BLaER1 treated with 17β-estradiol and CSF1 and Interleukin-3, amounts not matched to agents 10 nM and 100 nM (cell line): ENCODE results near the gene MINDY1.

Experiments
- H3K27ac ChIP-seq, 11 experiments: shearing (Covaris generic); formaldehyde crosslinking; 2 replicates each; pipeline ENCODE4 v1.8.1; 2022
- H3K27me3 ChIP-seq, 11 experiments: shearing (Covaris generic); formaldehyde crosslinking; 2 replicates each; pipeline ENCODE4 v1.8.1; 2022
- H3K36me3 ChIP-seq, 11 experiments: shearing (Covaris generic); formaldehyde crosslinking; 2 replicates each; pipeline ENCODE4 v1.8.1; 2022
- H3K4me1 ChIP-seq, 10 experiments: shearing (Covaris generic); formaldehyde crosslinking; 2 replicates each; pipeline ENCODE4 v1.8.1; 2022
- H3K4me2 ChIP-seq, 11 experiments: shearing (Covaris generic); formaldehyde crosslinking; 2 replicates each; pipeline ENCODE4 v1.8.1; 2022
- H3K4me3 ChIP-seq, 10 experiments: shearing (Covaris generic); formaldehyde crosslinking; 2 replicates each; pipeline ENCODE4 v1.8.1; 2022
- H3K9ac ChIP-seq, 11 experiments: shearing (Covaris generic); formaldehyde crosslinking; 2 replicates each; pipeline ENCODE4 v1.8.1; 2022
- H3K9me3 ChIP-seq, 11 experiments: shearing (Covaris generic); formaldehyde crosslinking; replicated peaks in 1 of 11; 2 replicates each; pipeline ENCODE4 v1.8.1; 2022
- H4K20me1 ChIP-seq, 11 experiments: shearing (Covaris generic); formaldehyde crosslinking; 2 replicates each; pipeline ENCODE4 v1.8.1; 2022
- Cebpa-rat ChIP-seq, 11 experiments: shearing (Covaris generic); IDR thresholded peaks; 2 replicates each; pipeline ENCODE4 v1.8.1; 2022

Gene MINDY1

DNA sequence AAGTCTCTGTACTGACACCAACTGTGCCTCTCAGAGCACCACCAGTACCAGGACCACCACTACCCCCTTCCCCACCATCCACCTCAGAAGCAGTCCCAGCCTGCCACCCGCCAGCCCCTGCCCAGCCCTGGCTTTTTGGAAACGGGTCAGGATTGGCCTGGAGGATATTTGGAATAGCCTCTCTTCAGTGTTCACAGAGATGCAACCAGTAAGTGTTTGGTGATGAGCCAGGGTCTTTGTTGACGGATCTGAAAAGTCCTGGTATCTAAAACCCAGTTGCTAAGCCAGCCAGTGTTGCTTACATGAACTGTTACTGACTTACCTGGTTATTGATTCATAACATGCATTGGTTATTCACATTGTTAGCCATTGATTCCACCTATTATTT lies 41.9 kb upstream of the MINDY1 start:
- TF ChIP-seq Cebpa-rat (IDR thresholded peaks at IDR 0.05): no peak
- Histone ChIP-seq H4K20me1 (peaks cover 34 to 72% (median 63%) of the 10 kb centered on the region in 11 experiments), H3K9ac (peak overlapping the region in 4 of 11 experiments; percentile 30 to 67 (median 46); a peak in 4 of 22 replicates), H3K4me1 (peaks cover 11 to 28% (median 13%) of the 10 kb centered on the region in 10 experiments; a peak in 19 of 20 replicates), H3K4me3 (peak overlapping the region; percentile 47 to 68 (median 57)), H3K9me3 (peaks cover 0 to 9% (median 0%) of the 10 kb centered on the region in 11 experiments; a peak in 2 of 22 replicates), H3K4me2 (peak overlapping the region; percentile 73 to 99 (median 82)), H3K27me3 (peaks cover 38 to 78% (median 60%) of the 10 kb centered on the region in 11 experiments), H3K36me3 (peaks cover 27 to 49% (median 40%) of the 10 kb centered on the region in 11 experiments), H3K27ac (no peak overlapping the region)

DNA sequence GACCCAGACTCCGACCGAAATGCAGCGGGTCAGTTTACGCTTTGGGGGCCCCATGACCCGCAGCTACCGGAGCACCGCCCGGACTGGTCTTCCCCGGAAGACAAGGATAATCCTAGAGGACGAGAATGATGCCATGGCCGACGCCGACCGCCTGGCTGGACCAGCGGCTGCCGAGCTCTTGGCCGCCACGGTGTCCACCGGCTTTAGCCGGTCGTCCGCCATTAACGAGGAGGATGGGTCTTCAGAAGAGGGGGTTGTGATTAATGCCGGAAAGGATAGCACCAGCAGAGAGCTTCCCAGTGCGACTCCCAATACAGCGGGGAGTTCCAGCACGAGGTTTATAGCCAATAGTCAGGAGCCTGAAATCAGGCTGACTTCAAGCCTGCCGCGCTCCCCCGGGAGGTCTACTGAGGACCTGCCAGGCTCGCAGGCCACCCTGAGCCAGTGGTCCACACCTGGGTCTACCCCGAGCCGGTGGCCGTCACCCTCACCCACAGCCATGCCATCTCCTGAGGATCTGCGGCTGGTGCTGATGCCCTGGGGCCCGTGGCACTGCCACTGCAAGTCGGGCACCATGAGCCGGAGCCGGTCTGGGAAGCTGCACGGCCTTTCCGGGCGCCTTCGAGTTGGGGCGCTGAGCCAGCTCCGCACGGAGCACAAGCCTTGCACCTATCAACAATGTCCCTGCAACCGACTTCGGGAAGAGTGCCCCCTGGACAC lies 41.4 kb upstream of the MINDY1 start:
- no peak for TF ChIP-seq Cebpa-rat (IDR thresholded peaks at IDR 0.05)
- H3K36me3 ChIP-seq: peaks cover 22 to 46% (median 35%) of the 10 kb centered on the region in 11 experiments
- peaks cover 0 to 9% (median 0%) of the 10 kb centered on the region in 11 experiments; a peak in 2 of 22 replicates for H3K9me3 ChIP-seq
- H3K27me3 ChIP-seq: peaks cover 38 to 77% (median 60%) of the 10 kb centered on the region in 11 experiments
- peaks cover 11 to 28% (median 13%) of the 10 kb centered on the region in 10 experiments; a peak in 19 of 20 replicates for H3K4me1 ChIP-seq
- no peak overlapping the region for H3K27ac ChIP-seq
- H4K20me1 ChIP-seq: peaks cover 34 to 66% (median 58%) of the 10 kb centered on the region in 11 experiments
- peak overlapping the region; percentile 5 to 67 (median 39); a peak in 15 of 22 replicates for H3K9ac ChIP-seq
- peak overlapping the region; percentile 47 to 68 (median 57) for H3K4me3 ChIP-seq
- peak overlapping the region; percentile 73 to 99 (median 82) for H3K4me2 ChIP-seq

GRCh38 chr1:151047591-151047924 lies 40.9 kb upstream of the MINDY1 start, which contains the start of gene C1orf56:
Gene C1orf56, plus strand, starts transcription at chr1:151047751. Its CDS starts 97 bp downstream, at chr1:151047848.
- Histone ChIP-seq H3K4me3 (peak within 1 kb of the TSS; percentile 47 to 68 (median 57)), H3K36me3 (peaks cover 16 to 41% (median 30%) of the 10 kb centered on the region in 11 experiments), H4K20me1 (peaks cover 29 to 61% (median 53%) of the 10 kb centered on the region in 11 experiments), H3K4me2 (peak within 1 kb of the TSS; percentile 73 to 99 (median 82)), H3K27ac (no peak within 1 kb of the TSS), H3K9me3 (peaks cover 0 to 9% (median 0%) of the 10 kb centered on the region in 11 experiments; a peak in 2 of 22 replicates), H3K27me3 (peaks cover 38 to 72% (median 60%) of the 10 kb centered on the region in 11 experiments), H3K9ac (peak within 1 kb of the TSS; percentile 5 to 67 (median 39); a peak in 15 of 22 replicates), H3K4me1 (peaks cover 11 to 28% (median 13%) of the 10 kb centered on the region in 10 experiments; a peak in 19 of 20 replicates)
- TF ChIP-seq Cebpa-rat (IDR thresholded peaks at IDR 0.05): no peak

DNA sequence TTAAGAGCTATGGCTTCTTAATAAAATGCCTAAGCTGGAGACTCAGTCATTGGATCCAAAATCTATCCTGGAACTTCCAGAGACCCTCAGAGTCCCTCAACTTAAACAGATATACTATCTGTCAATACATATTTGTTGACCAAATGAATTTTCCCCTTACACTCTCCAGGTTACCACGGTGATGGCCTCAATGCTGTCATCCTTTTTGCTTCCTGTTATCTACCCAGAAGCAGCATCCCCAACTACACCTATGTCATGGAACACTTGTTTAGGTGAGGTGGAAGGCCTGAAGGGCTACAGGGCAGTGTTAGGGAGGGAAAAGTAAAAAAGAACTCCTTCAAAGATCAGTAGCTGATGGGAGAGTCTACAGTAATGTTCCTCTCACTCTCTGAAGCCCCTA lies 36.5 kb upstream of the MINDY1 start:
- no peak overlapping the region for H3K4me3 ChIP-seq
- H3K36me3 ChIP-seq: peaks cover 0 to 10% (median 0%) of the 10 kb centered on the region in 11 experiments; a peak in 2 of 22 replicates
- H3K27ac ChIP-seq: no peak overlapping the region
- H3K9ac ChIP-seq: no peak overlapping the region
- TF ChIP-seq Cebpa-rat (IDR thresholded peaks at IDR 0.05): no peak
- peaks cover 0 to under 1% (median 0%) of the 10 kb centered on the region in 11 experiments; a peak in 1 of 22 replicates for H3K9me3 ChIP-seq
- H3K27me3 ChIP-seq: peaks cover 19 to 29% (median 27%) of the 10 kb centered on the region in 11 experiments
- H4K20me1 ChIP-seq: peaks cover 0 to 17% (median 11%) of the 10 kb centered on the region in 11 experiments; a peak in 17 of 22 replicates
- H3K4me1 ChIP-seq: peaks cover 3 to 15% (median 6%) of the 10 kb centered on the region in 10 experiments; a peak in 19 of 20 replicates
- no peak overlapping the region for H3K4me2 ChIP-seq

GRCh38 chr1:151039521-151039920 lies 32.8 kb upstream of the MINDY1 start:
- Histone ChIP-seq H3K36me3 (peaks cover 10 to 32% (median 20%) of the 10 kb centered on the region in 11 experiments), H3K9ac (no peak overlapping the region), H3K4me2 (no peak overlapping the region), H3K4me1 (no peaks in the 10 kb centered on the region), H3K9me3 (no peaks in the 10 kb centered on the region), H3K27me3 (no peaks in the 10 kb centered on the region), H4K20me1 (no peaks in the 10 kb centered on the region), H3K27ac (no peak overlapping the region), H3K4me3 (no peak overlapping the region)
- no peak for TF ChIP-seq Cebpa-rat (IDR thresholded peaks at IDR 0.05)

GRCh38 chr1:151037032-151037431 lies 30.3 kb upstream of the MINDY1 start:
- Histone ChIP-seq H3K9ac (no peak overlapping the region), H3K4me3 (no peak overlapping the region), H3K27ac (no peak overlapping the region), H4K20me1 (no peaks in the 10 kb centered on the region), H3K9me3 (no peaks in the 10 kb centered on the region), H3K4me2 (no peak overlapping the region), H3K27me3 (no peaks in the 10 kb centered on the region), H3K36me3 (peaks cover 24 to 50% (median 39%) of the 10 kb centered on the region in 11 experiments), H3K4me1 (peaks cover 0 to 9% (median 0%) of the 10 kb centered on the region in 10 experiments; a peak in 5 of 20 replicates)
- no peak for TF ChIP-seq Cebpa-rat (IDR thresholded peaks at IDR 0.05)

- H3K27me3 ChIP-seq: no peaks in the 10 kb centered on the region
- no peak for TF ChIP-seq Cebpa-rat (IDR thresholded peaks at IDR 0.05)
- H3K4me3 ChIP-seq: no peak within 1 kb of the TSS
- H3K36me3 ChIP-seq: peaks cover 31 to 57% (median 46%) of the 10 kb centered on the region in 11 experiments
- no peak within 1 kb of the TSS for H3K27ac ChIP-seq
- H3K4me1 ChIP-seq: peaks cover 0 to 9% (median 0%) of the 10 kb centered on the region in 10 experiments; a peak in 5 of 20 replicates
- H4K20me1 ChIP-seq: no peaks in the 10 kb centered on the region
- H3K9me3 ChIP-seq: no peaks in the 10 kb centered on the region
- no peak within 1 kb of the TSS for H3K4me2 ChIP-seq
- no peak within 1 kb of the TSS for H3K9ac ChIP-seq
These were observed 29.7 kb upstream of the MINDY1 start, which contains the start of gene BNIPL for GRCh38 chr1:151036356-151036755. Gene BNIPL, plus strand, starts transcription at chr1:151036586. Its CDS starts 140 bp downstream, at chr1:151036726.

DNA sequence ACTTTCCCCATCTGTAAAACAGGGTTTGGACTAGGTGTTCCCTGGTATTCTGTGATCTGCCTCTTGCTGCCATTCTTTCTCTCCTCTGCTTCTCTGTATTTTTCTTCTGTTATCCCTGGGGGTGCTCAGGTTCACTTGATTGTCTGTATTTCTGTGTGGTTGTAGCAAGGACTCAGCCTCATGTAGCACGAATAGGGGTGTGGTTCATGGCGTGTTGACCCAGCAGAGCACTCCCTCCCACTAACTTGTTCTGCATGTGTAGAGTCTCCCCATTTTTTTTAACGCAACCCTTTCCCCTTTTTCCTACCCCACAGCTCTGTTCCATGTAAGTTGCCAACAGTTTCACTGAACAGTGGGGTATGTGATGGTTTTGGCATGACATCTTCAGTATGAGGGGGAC lies 28.5 kb upstream of the MINDY1 start:
- no peaks in the 10 kb centered on the region for H3K27me3 ChIP-seq
- no peaks in the 10 kb centered on the region for H3K9me3 ChIP-seq
- no peak overlapping the region for H3K4me2 ChIP-seq
- no peak overlapping the region for H3K4me3 ChIP-seq
- H3K27ac ChIP-seq: no peak overlapping the region
- TF ChIP-seq Cebpa-rat (IDR thresholded peaks at IDR 0.05): no peak
- H3K9ac ChIP-seq: no peak overlapping the region
- no peaks in the 10 kb centered on the region for H4K20me1 ChIP-seq
- peaks cover 0 to 9% (median 0%) of the 10 kb centered on the region in 10 experiments; a peak in 5 of 20 replicates for H3K4me1 ChIP-seq
- peaks cover 42 to 69% (median 58%) of the 10 kb centered on the region in 11 experiments for H3K36me3 ChIP-seq

DNA sequence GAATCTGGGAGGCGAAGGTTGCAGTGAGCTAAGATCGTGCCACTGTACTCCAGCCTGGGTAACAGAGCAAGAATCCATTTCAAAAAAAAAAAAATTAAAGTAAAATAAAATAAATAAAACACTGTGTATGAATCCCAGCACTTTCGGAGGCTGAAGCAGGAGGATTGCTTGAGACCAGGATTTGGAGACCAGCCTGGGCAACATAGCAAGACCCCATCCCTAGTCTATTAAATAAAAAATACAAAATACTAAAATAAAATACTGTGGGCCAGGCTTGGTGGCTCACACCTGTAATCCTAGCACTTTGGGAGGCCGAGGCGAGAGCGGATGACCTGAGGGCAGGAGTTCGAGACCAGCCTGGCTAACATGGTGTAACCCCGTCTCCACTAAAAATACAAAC lies 25.5 kb upstream of the MINDY1 start:
- H3K27me3 ChIP-seq: no peaks in the 10 kb centered on the region
- H3K36me3 ChIP-seq: peaks cover 70 to 97% (median 88%) of the 10 kb centered on the region in 11 experiments
- H3K4me2 ChIP-seq: no peak overlapping the region
- H3K27ac ChIP-seq: no peak overlapping the region
- TF ChIP-seq Cebpa-rat (IDR thresholded peaks at IDR 0.05): no peak
- no peak overlapping the region for H3K9ac ChIP-seq
- H4K20me1 ChIP-seq: no peaks in the 10 kb centered on the region; a peak in 1 of 22 replicates
- H3K4me1 ChIP-seq: peaks cover 0 to 9% (median 0%) of the 10 kb centered on the region in 10 experiments; a peak in 5 of 20 replicates
- no peaks in the 10 kb centered on the region for H3K9me3 ChIP-seq
- no peak overlapping the region for H3K4me3 ChIP-seq
